H9 (cell line): ENCODE measurements around the gene ZNF512B. TPM values are rescaled to one million over a fixed set of nuclear protein-coding genes. Genes with fewer than 3 reads are reported as not detected.

Experiments used
- DNase-seq: peaks from one replicate; pipeline ENCODE4 v3.0.0-alpha.2; 2017
- H2AFZ ChIP-seq: one replicate; pipeline ENCODE4 v1.6.1; 2013; ENCODE audit warnings: mild to moderate bottlenecking, low read length, control low read depth, moderate library complexity
- H2AK5ac ChIP-seq: 2 replicates; pipeline ENCODE4 v1.6.1; 2013; ENCODE audit warnings: low read length, control low read depth, mixed read lengths; ENCODE audit not compliant: insufficient read length
- H2BK120ac ChIP-seq: one replicate; pipeline ENCODE4 v1.6.1; 2013; ENCODE audit warnings: low read depth, mild to moderate bottlenecking, low read length, control low read depth, inconsistent platforms; ENCODE audit not compliant: poor library complexity, severe bottlenecking
- H2BK12ac ChIP-seq: 2 replicates; pipeline ENCODE4 v1.6.1; 2013; ENCODE audit warnings: low read length, control low read depth, mixed read lengths, low read depth; ENCODE audit not compliant: insufficient read length
- H2BK15ac ChIP-seq: 2 replicates; pipeline ENCODE4 v1.6.1; 2013; ENCODE audit warnings: low read depth, low read length, control low read depth
- H2BK20ac ChIP-seq: one replicate; pipeline ENCODE4 v1.6.1; 2013; ENCODE audit warnings: low read depth, mild to moderate bottlenecking, low read length, control low read depth, inconsistent platforms; ENCODE audit not compliant: poor library complexity, severe bottlenecking
- H2BK5ac ChIP-seq: 2 replicates; pipeline ENCODE4 v1.6.1; 2013; ENCODE audit warnings: low read length, control low read depth, mixed read lengths; ENCODE audit not compliant: insufficient read length
- H3K14ac ChIP-seq: 2 replicates; pipeline ENCODE4 v1.6.1; 2013; ENCODE audit warnings: low read length, control low read depth; ENCODE audit not compliant: insufficient read depth
- H3K18ac ChIP-seq: 2 replicates; pipeline ENCODE4 v1.6.1; 2013; ENCODE audit warnings: low read depth, mild to moderate bottlenecking, mixed read lengths, low read length, control low read depth; ENCODE audit not compliant: insufficient read length
- H3K23ac ChIP-seq: 2 replicates; pipeline ENCODE4 v1.6.1; 2013; ENCODE audit warnings: low read length, control low read depth, mixed read lengths, low read depth; ENCODE audit not compliant: insufficient read length
- H3K23me2 ChIP-seq: 2 replicates; pipeline ENCODE4 v1.6.1; 2013; ENCODE audit warnings: low read depth, mild to moderate bottlenecking, mixed read lengths, low read length, control low read depth; ENCODE audit not compliant: insufficient read length, poor library complexity, severe bottlenecking
- H3K27ac ChIP-seq: 2 replicates; pipeline ENCODE4 v1.5.1; 2013; ENCODE audit warnings: low read length, control low read depth, mixed read lengths, low read depth; ENCODE audit not compliant: insufficient read length
- H3K27me3 ChIP-seq: 2 replicates; pipeline ENCODE4 v1.6.1; 2013; ENCODE audit warnings: low read length, control low read depth, inconsistent platforms; ENCODE audit not compliant: insufficient read depth
- H3K4ac ChIP-seq: 2 replicates; pipeline ENCODE4 v1.6.1; 2013; ENCODE audit warnings: low read depth, mild to moderate bottlenecking, control low read depth, inconsistent platforms, low read length, moderate library complexity
- H3K4me1 ChIP-seq: 2 replicates; pipeline ENCODE4 v1.6.1; 2013; ENCODE audit warnings: low read length, control low read depth, inconsistent platforms; ENCODE audit not compliant: insufficient read depth
- H3K4me2 ChIP-seq: 2 replicates; pipeline ENCODE4 v1.6.1; 2013; ENCODE audit warnings: low read length, control low read depth, mixed read lengths; ENCODE audit not compliant: insufficient read length, insufficient read depth
- H3K56ac ChIP-seq: 2 replicates; pipeline ENCODE4 v1.6.1; 2013; ENCODE audit warnings: low read depth, mild to moderate bottlenecking, mixed read lengths, low read length, control low read depth; ENCODE audit not compliant: insufficient read length
- H3K79me1 ChIP-seq: 2 replicates; pipeline ENCODE4 v1.6.1; 2013; ENCODE audit warnings: low read depth, mild to moderate bottlenecking, moderate library complexity, low read length, control low read depth, inconsistent platforms; ENCODE audit not compliant: insufficient read depth, poor library complexity, severe bottlenecking
- H3K79me2 ChIP-seq: 2 replicates; pipeline ENCODE4 v1.6.1; 2013; ENCODE audit warnings: low read length, control low read depth, inconsistent platforms; ENCODE audit not compliant: insufficient read depth
- H3K9ac ChIP-seq: 2 replicates; pipeline ENCODE4 v1.6.1; 2013; ENCODE audit warnings: low read length, control low read depth, mixed read lengths; ENCODE audit not compliant: insufficient read length; ENCODE audit errors: extremely low read depth
- H3K9me3 ChIP-seq: one replicate; pipeline ENCODE4 v1.6.1; 2013; ENCODE audit warnings: low read depth, low read length, inconsistent platforms; ENCODE audit not compliant: control insufficient read depth
- H3T11ph ChIP-seq: one replicate; pipeline ENCODE4 v1.6.1; 2013; ENCODE audit warnings: mild to moderate bottlenecking, low read length, control low read depth, inconsistent platforms
- H4K20me1 ChIP-seq: one replicate; pipeline ENCODE4 v1.6.1; 2013; ENCODE audit not compliant: control insufficient read depth, insufficient read length, insufficient read depth
- H4K5ac ChIP-seq: 2 replicates; pipeline ENCODE4 v1.6.1; 2013; ENCODE audit warnings: low read depth, mild to moderate bottlenecking, mixed read lengths, low read length, control low read depth; ENCODE audit not compliant: insufficient read length
- H4K8ac ChIP-seq: replicated peaks from 2 replicates; pipeline ENCODE4 v1.6.1; 2013; ENCODE audit warnings: low read length, control low read depth, mixed read lengths, low read depth; ENCODE audit not compliant: insufficient read length
- H4K91ac ChIP-seq: 2 replicates; pipeline ENCODE4 v1.6.1; 2013; ENCODE audit warnings: low read depth, mild to moderate bottlenecking, moderate library complexity, mixed read lengths, low read length, control low read depth; ENCODE audit not compliant: insufficient read length
- H3K27ac Mint-ChIP-seq, 3 experiments: 2 replicates in 2 of 3; 3 replicates in 1 of 3; pipeline ENCODE4 v1.8.0; 2020 to 2021; ENCODE audit warnings: mixed read lengths in 3 of 3, mild to moderate bottlenecking in 1 of 3, moderate library complexity in 1 of 3
- H3K27me3 Mint-ChIP-seq: 2 replicates; pipeline ENCODE4 v1.8.0; 2021; ENCODE audit warnings: low read depth, mild to moderate bottlenecking, moderate library complexity, mixed read lengths
- H3K36me3 Mint-ChIP-seq, 3 experiments: 2 replicates in 2 of 3; 3 replicates in 1 of 3; pipeline ENCODE4 v1.8.0; 2020 to 2021; ENCODE audit warnings: low read depth in 3 of 3, mixed read lengths in 3 of 3; ENCODE audit not compliant: insufficient read depth in 1 of 3
- H3K4me1 Mint-ChIP-seq, 2 experiments: 2 replicates each; pipeline ENCODE4 v1.8.0; 2020; ENCODE audit warnings: mixed read lengths in 2 of 2
- H3K4me3 Mint-ChIP-seq, 2 experiments: 2 replicates in 1 of 2; 3 replicates in 1 of 2; pipeline ENCODE4 v1.8.0; 2020 to 2021; ENCODE audit warnings: mild to moderate bottlenecking in 2 of 2, mixed read lengths in 2 of 2, moderate library complexity in 1 of 2
- H3K9me3 Mint-ChIP-seq, 2 experiments: 2 replicates in 1 of 2; 3 replicates in 1 of 2; pipeline ENCODE4 v1.8.0; 2020; ENCODE audit warnings: mild to moderate bottlenecking in 2 of 2, mixed read lengths in 2 of 2, moderate library complexity in 1 of 2
- CTCF ChIP-seq: fragments of 200-600 bp; sonication (generic); conservative IDR thresholded peaks from 3 replicates; pipeline ENCODE4 v1.8.0; 2021; ENCODE audit warnings: antibody characterized with exemption, mild to moderate bottlenecking
- WGBS: extraction: QIAGEN DNeasy Blood & Tissue Kit; methylation state at CpG from one replicate; pipeline ENCODE4 v1.1.7; 2013; ENCODE audit warnings: missing lambda C conversion rate, low lambda C conversion rate, mixed read lengths; ENCODE audit not compliant: insufficient read length; ENCODE audit errors: extremely low coverage; 5-methylcytosine and 5-hydroxymethylcytosine counted together
- total RNA-seq: library from RNA; stranded (reverse); gene quantifications from 2 replicates; pipeline ENCODE4 v1.2.1, GENCODE V29; 2021

ZNF512B gene
- total RNA-seq, 1 experiment from 2014 or later: 46.0 TPM

- Histone ChIP-seq H2BK20ac (no peak overlapping the region), H3K27me3 (no peaks in the 10 kb centered on the region), H4K20me1 (no peaks in the 10 kb centered on the region), H3K79me2 (peaks cover 18% of the 10 kb centered on the region; the same call in 1 of the 2 replicates), H3K18ac (no peak overlapping the region), H4K5ac (no peak overlapping the region), H3K9me3 (no peaks in the 10 kb centered on the region), H3K4me1 (no peaks in the 10 kb centered on the region), H3K9ac (no peak overlapping the region), H2AFZ (no peak overlapping the region), H2BK15ac (no peak overlapping the region), H3K79me1 (peaks cover 2% of the 10 kb centered on the region), H3T11ph (no peak overlapping the region), H3K14ac (no peak overlapping the region), H3K4me2 (no peak overlapping the region), H3K23ac (no peak overlapping the region), H3K4ac (no peak overlapping the region), H4K8ac (no peak overlapping the region), H3K56ac (no peak overlapping the region), H2BK120ac (no peak overlapping the region), H4K91ac (no peak overlapping the region), H2AK5ac (no peak overlapping the region), H3K27ac (no peak overlapping the region), H3K23me2 (peaks cover 14% of the 10 kb centered on the region), H2BK12ac (no peak overlapping the region), H2BK5ac (no peak overlapping the region)
- WGBS: no CpG with 5 or more reads among the region's 14 CpGs
- H3K27ac Mint-ChIP-seq: no peak overlapping the region
- peaks cover 3 to 14% (median 14%) of the 10 kb centered on the region in 3 experiments for H3K36me3 Mint-ChIP-seq
- H3K4me1 Mint-ChIP-seq: peaks cover 30% of the 10 kb centered on the region in 2 experiments
- H3K9me3 Mint-ChIP-seq: peaks cover 4 to 7% of the 10 kb centered on the region in 2 experiments; a peak in 3 of 5 replicates
- no peaks in the 10 kb centered on the region for H3K27me3 Mint-ChIP-seq
- H3K4me3 Mint-ChIP-seq: no peak overlapping the region
- no peak for TF ChIP-seq CTCF
- DNase-seq: no peak
These were observed 17.0 kb downstream of the ZNF512B start for GRCh38 chr20:63952769-63953168.
